ENCODE measurements around the gene PHLPP2. TPM values are rescaled to one million over a fixed set of nuclear protein-coding genes. Genes with fewer than 3 reads are reported as not detected.

PHLPP2 gene
- total and polyA plus RNA-seq, 2 donors (not counting 1 experiment from before 2014, with no cell fraction given): 9.7 to 13.2 TPM

DNA sequence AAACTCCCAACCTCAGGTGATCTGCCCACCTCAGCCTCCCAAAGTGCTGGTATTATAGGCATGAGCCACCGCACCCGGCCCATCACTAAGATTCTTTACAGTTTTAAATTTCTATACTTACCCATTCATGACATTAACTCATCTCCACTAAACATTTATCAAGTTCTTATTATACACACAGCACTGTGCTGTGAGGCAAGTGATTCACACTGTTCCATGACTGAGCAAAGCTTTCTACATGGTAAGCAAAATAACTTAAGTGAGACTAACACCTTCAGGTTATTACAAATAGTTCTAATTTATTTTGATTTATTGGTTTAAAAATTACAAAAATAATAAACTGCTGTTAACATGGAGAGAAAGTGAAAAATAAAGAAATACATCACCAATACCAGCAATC lies 65.0 kb downstream of the PHLPP2 start:
- no peaks in the 10 kb centered on the region for H3K27me3 ChIP-seq (ENCODE audit: control insufficient read depth, insufficient read depth, low read length)
- no peak for DNase-seq (ENCODE audit: low read depth in 2 of 2)
- TF ChIP-seq EZH2 (IDR thresholded peaks at IDR 0.05; ENCODE audit: low read length, missing control alignments): no peak
- TF ChIP-seq, protein P1, sequence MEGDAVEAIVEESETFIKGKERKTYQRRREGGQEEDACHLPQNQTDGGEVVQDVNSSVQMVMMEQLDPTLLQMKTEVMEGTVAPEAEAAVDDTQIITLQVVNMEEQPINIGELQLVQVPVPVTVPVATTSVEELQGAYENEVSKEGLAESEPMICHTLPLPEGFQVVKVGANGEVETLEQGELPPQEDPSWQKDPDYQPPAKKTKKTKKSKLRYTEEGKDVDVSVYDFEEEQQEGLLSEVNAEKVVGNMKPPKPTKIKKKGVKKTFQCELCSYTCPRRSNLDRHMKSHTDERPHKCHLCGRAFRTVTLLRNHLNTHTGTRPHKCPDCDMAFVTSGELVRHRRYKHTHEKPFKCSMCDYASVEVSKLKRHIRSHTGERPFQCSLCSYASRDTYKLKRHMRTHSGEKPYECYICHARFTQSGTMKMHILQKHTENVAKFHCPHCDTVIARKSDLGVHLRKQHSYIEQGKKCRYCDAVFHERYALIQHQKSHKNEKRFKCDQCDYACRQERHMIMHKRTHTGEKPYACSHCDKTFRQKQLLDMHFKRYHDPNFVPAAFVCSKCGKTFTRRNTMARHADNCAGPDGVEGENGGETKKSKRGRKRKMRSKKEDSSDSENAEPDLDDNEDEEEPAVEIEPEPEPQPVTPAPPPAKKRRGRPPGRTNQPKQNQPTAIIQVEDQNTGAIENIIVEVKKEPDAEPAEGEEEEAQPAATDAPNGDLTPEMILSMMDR (conservative IDR thresholded peaks at IDR 0.05 in 1 of 2, IDR thresholded peaks at IDR 0.05 in 1 of 2; ENCODE audit: low read depth in 1 of 2, low read length in 2 of 2): no peak
- H3K9me3 ChIP-seq (ENCODE audit: control insufficient read depth, insufficient read depth, low read depth, low read length): no peaks in the 10 kb centered on the region
- no peaks in the 10 kb centered on the region for H4K20me1 ChIP-seq (ENCODE audit: control insufficient read depth, extremely low read depth, insufficient read depth, low read length)
- H3K4me1 ChIP-seq (ENCODE audit: control insufficient read depth, extremely low read depth, insufficient read depth, low read length): no peaks in the 10 kb centered on the region
- H3K27ac ChIP-seq (ENCODE audit: insufficient read depth, low read length): no peak overlapping the region
- H3K36me3 ChIP-seq (ENCODE audit: control insufficient read depth, insufficient read depth, low read length): peaks cover 2% of the 10 kb centered on the region
- no peaks in the 10 kb centered on the region for H3K79me2 ChIP-seq (ENCODE audit: control insufficient read depth, insufficient read depth, low read length)
- no peak overlapping the region for H3K4me2 ChIP-seq (ENCODE audit: extremely low read depth, insufficient read depth, low read length)
- H3K4me3 ChIP-seq (replicated peaks in 1 of 4; ENCODE audit: control extremely low read depth in 1 of 4, insufficient read depth in 1 of 4, low read depth in 3 of 4, low read length in 4 of 4): no peak overlapping the region
- no peak overlapping the region for H3K9ac ChIP-seq (ENCODE audit: insufficient read depth, low read length)
- no peak overlapping the region for H2AFZ ChIP-seq (ENCODE audit: low read length)

DNA sequence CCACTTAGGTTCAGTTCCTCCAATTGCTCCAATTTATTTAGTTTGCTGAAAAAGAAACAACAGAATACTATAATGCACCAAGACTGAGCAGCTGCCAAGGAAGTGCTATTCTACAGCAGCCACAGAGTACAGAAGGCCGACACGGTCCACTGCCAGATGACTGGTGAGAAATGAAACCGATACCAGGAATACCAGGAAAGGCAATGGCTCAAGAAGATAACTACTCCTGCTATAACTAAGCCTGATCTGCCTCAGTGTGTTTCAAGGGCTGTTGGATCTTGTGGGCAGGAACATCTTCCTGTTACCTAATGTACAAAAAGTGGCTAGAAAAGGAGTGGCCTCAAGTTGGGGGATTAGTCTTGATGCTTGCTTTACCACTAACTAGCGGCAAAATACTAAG lies 65.7 kb downstream of the PHLPP2 start:
- Histone ChIP-seq H3K79me2 (ENCODE audit: control insufficient read depth, insufficient read depth, low read length) (no peaks in the 10 kb centered on the region), H3K4me1 (ENCODE audit: control insufficient read depth, extremely low read depth, insufficient read depth, low read length) (no peaks in the 10 kb centered on the region), H3K9me3 (ENCODE audit: control insufficient read depth, insufficient read depth, low read depth, low read length) (no peaks in the 10 kb centered on the region), H3K4me3 (replicated peaks in 1 of 4; ENCODE audit: control extremely low read depth in 1 of 4, insufficient read depth in 1 of 4, low read depth in 3 of 4, low read length in 4 of 4) (no peak overlapping the region), H4K20me1 (ENCODE audit: control insufficient read depth, extremely low read depth, insufficient read depth, low read length) (no peaks in the 10 kb centered on the region), H3K4me2 (ENCODE audit: extremely low read depth, insufficient read depth, low read length) (no peak overlapping the region), H3K36me3 (ENCODE audit: control insufficient read depth, insufficient read depth, low read length) (peaks cover 2% of the 10 kb centered on the region), H3K27me3 (ENCODE audit: control insufficient read depth, insufficient read depth, low read length) (no peaks in the 10 kb centered on the region), H2AFZ (ENCODE audit: low read length) (no peak overlapping the region), H3K9ac (ENCODE audit: insufficient read depth, low read length) (no peak overlapping the region), H3K27ac (ENCODE audit: insufficient read depth, low read length) (no peak overlapping the region)
- no peak for DNase-seq (ENCODE audit: low read depth in 2 of 2)
- TF ChIP-seq, protein P1 (conservative IDR thresholded peaks at IDR 0.05 in 1 of 2, IDR thresholded peaks at IDR 0.05 in 1 of 2; ENCODE audit: low read depth in 1 of 2, low read length in 2 of 2): no peak

DNA sequence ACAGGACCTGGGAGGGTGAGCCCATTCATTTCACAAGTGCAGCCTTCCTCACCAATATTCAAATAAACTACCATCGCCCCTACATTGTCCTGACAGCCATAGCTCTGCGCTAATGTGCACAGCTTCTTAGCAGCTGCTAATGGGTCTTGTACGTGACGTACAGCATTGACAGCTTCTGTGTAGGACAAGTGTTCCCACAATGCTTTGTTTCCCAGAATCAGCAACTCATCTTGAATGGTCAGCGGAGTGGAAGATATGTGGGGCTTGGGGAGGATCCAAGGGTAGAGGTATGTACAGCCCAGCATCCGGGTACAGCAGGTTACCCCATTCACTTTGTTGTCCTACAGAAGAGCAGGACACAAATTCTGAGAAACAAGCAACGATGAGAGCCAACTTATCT lies 74.8 kb downstream of the PHLPP2 start:
- peaks cover 6% of the 10 kb centered on the region for H3K36me3 ChIP-seq (ENCODE audit: control insufficient read depth, insufficient read depth, low read length)
- no peak for DNase-seq (ENCODE audit: low read depth in 2 of 2)

More for the DNA sequence above, 74.8 kb downstream of the PHLPP2 start:
- Histone ChIP-seq H3K27ac (ENCODE audit: insufficient read depth, low read length) (no peak overlapping the region), H3K9ac (ENCODE audit: insufficient read depth, low read length) (no peak overlapping the region), H3K9me3 (ENCODE audit: control insufficient read depth, insufficient read depth, low read depth, low read length) (no peaks in the 10 kb centered on the region), H2AFZ (ENCODE audit: low read length) (no peak overlapping the region), H3K4me1 (ENCODE audit: control insufficient read depth, extremely low read depth, insufficient read depth, low read length) (no peaks in the 10 kb centered on the region), H3K4me3 (replicated peaks in 1 of 4; ENCODE audit: control extremely low read depth in 1 of 4, insufficient read depth in 1 of 4, low read depth in 3 of 4, low read length in 4 of 4) (no peak overlapping the region), H3K4me2 (ENCODE audit: extremely low read depth, insufficient read depth, low read length) (no peak overlapping the region), H4K20me1 (ENCODE audit: control insufficient read depth, extremely low read depth, insufficient read depth, low read length) (no peaks in the 10 kb centered on the region), H3K27me3 (ENCODE audit: control insufficient read depth, insufficient read depth, low read length) (no peaks in the 10 kb centered on the region), H3K79me2 (ENCODE audit: control insufficient read depth, insufficient read depth, low read length) (no peaks in the 10 kb centered on the region)
- TF ChIP-seq EZH2 (IDR thresholded peaks at IDR 0.05; ENCODE audit: low read length, missing control alignments): no peak
- TF ChIP-seq, protein P1 (conservative IDR thresholded peaks at IDR 0.05 in 1 of 2, IDR thresholded peaks at IDR 0.05 in 1 of 2; ENCODE audit: low read depth in 1 of 2, low read length in 2 of 2): no peak
